Neural progenitor cell (in vitro differentiated cells): ENCODE results near the gene GUCY1B1.

Source experiments
- CTCF ChIP-seq: fragments of 200-600 bp; sonication (generic); IDR thresholded peaks from 2 replicates; pipeline ENCODE4 v1.5.1; 2017; ENCODE audit warnings: antibody characterized with exemption, mild to moderate bottlenecking
- EZH2 ChIP-seq: fragments of 200-600 bp; sonication (generic); IDR thresholded peaks from 2 replicates; pipeline ENCODE4 v1.6.1; 2017; ENCODE audit warnings: antibody characterized with exemption, mild to moderate bottlenecking, moderate library complexity

DNA sequence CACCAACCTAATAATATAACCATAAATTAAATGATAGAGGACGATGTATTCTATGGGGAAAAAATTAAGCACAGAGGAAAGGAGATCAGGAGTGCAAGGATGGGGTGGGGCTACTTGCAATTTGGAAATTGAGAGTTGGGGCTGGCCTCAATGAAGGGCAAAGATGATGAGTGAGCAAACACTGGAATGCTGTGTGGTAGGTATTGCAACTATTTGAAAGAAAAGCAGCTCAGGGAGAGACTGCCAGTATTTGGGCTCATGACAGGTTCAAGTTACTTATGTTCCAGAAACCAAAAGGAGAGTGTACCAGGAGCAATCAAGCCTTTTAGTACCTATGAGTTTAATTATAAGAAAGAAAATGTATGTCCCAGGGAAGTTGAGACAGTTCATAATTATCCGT is 59.8 kb downstream of the GUCY1B1 start:
- TF ChIP-seq CTCF (no peak), EZH2 (no peak)
